HEK293T (cell line): ENCODE results near the gene SLC6A17.

Experiments
- CTCF ChIA-PET: fragments of 350-600 bp; formaldehyde crosslinking; extraction: SDS; loops from one replicate; lab custom pipeline; 2021; ENCODE audit warnings: antibody characterized with exemption, inconsistent platforms; lab: Yijun Ruan, JAX
- POLR2A ChIA-PET: fragments of 350-600 bp; formaldehyde crosslinking; extraction: SDS; loops from one replicate; lab custom pipeline; 2020; ENCODE audit warnings: antibody characterized with exemption, inconsistent platforms; lab: Yijun Ruan, JAX
- DNase-seq: peaks from one replicate; pipeline ENCODE4 v3.0.0; 2012; ENCODE audit warnings: mixed read lengths; ENCODE audit errors: extremely low spot score
- ARNT ChIP-seq: fragments of 450-650 bp; IDR thresholded peaks from 2 replicates; pipeline ENCODE4 v1.6.1; 2017; ENCODE audit warnings: mild to moderate bottlenecking
- BHLHE40 ChIP-seq: fragments of 450-650 bp; IDR thresholded peaks from 2 replicates; pipeline ENCODE4 v1.6.1; 2016; ENCODE audit warnings: mild to moderate bottlenecking, moderate library complexity, borderline replicate concordance
- CTBP1 ChIP-seq: fragments of 450-650 bp; IDR thresholded peaks from 2 replicates; pipeline ENCODE4 v1.6.1; 2016; ENCODE audit warnings: borderline replicate concordance
- ELF4 ChIP-seq: fragments of 450-650 bp; IDR thresholded peaks from 2 replicates; pipeline ENCODE4 v1.6.1; 2017; ENCODE audit warnings: antibody characterized with exemption
- FOXA1 ChIP-seq: fragments of 450-650 bp; IDR thresholded peaks from 2 replicates; pipeline ENCODE4 v1.6.1; 2016; ENCODE audit warnings: mild to moderate bottlenecking
- FOXK2 ChIP-seq: fragments of 450-650 bp; IDR thresholded peaks from 2 replicates; pipeline ENCODE4 v1.6.1; 2016; ENCODE audit warnings: mild to moderate bottlenecking
- FOXM1 ChIP-seq: fragments of 450-650 bp; IDR thresholded peaks from 2 replicates; pipeline ENCODE4 v1.6.1; 2017; ENCODE audit warnings: mild to moderate bottlenecking, borderline replicate concordance
- HDGF ChIP-seq: fragments of 450-650 bp; IDR thresholded peaks from 2 replicates; pipeline ENCODE4 v1.6.1; 2017; ENCODE audit warnings: antibody characterized with exemption, borderline replicate concordance
- L3MBTL2 ChIP-seq: fragments of 450-650 bp; conservative IDR thresholded peaks from 2 replicates; pipeline ENCODE4 v1.6.1; 2016; ENCODE audit warnings: mild to moderate bottlenecking
- LEF1 ChIP-seq: fragments of 450-650 bp; IDR thresholded peaks from 2 replicates; pipeline ENCODE4 v1.6.1; 2017; ENCODE audit warnings: mild to moderate bottlenecking, borderline replicate concordance
- NFRKB ChIP-seq: fragments of 450-650 bp; IDR thresholded peaks from 2 replicates; pipeline ENCODE4 v1.6.1; 2016; ENCODE audit warnings: mild to moderate bottlenecking, moderate library complexity
- SP1 ChIP-seq: fragments of 450-650 bp; IDR thresholded peaks from 2 replicates; pipeline ENCODE4 v1.6.1; 2017
- SUZ12 ChIP-seq: fragments of 450-650 bp; IDR thresholded peaks from 2 replicates; pipeline ENCODE4 v1.6.1; 2016; ENCODE audit warnings: mild to moderate bottlenecking
- TARDBP ChIP-seq: fragments of 450-650 bp; IDR thresholded peaks from 2 replicates; pipeline ENCODE4 v1.6.1; 2016
- ZNF384 ChIP-seq: fragments of 450-650 bp; IDR thresholded peaks from 2 replicates; pipeline ENCODE4 v1.6.1; 2016
- TF ChIP-seq, protein P1 (sequence below): fragments of 450-650 bp; IDR thresholded peaks from 2 replicates; pipeline ENCODE4 v1.6.1; 2016

Gene SLC6A17

DNA sequence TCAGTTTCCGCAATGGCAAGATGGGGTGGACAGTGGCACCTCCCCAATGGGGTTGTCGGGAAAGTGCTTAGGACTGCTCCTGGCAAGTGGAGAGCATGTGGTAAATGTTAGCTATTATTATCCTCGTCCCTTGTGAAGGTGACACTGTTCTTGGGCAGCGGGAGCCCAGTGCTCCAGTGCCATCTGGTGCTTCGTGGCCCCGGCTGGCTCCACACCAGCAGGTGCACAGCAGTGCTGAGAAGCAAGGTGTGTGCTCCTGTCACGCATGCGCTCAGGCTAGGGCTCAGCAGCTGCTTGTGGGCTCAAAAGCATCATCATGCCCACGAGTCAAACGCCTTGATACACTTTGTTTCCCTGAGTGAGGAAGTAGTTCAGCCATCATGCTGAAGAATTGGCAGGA is 34.9 kb downstream of the SLC6A17 start:
- no peak for DNase-seq
- CTCF ChIA-PET = interaction anchor here (0.6 to 3.6 kb wide), 2 partner anchors 12 to 133 kb away, joined by 3 to 15 read pairs; no protein-coding TSS in a partner anchor
- POLR2A ChIA-PET = no interaction called here
- TF ChIP-seq FOXM1 = no peak
- TF ChIP-seq, protein P1, sequence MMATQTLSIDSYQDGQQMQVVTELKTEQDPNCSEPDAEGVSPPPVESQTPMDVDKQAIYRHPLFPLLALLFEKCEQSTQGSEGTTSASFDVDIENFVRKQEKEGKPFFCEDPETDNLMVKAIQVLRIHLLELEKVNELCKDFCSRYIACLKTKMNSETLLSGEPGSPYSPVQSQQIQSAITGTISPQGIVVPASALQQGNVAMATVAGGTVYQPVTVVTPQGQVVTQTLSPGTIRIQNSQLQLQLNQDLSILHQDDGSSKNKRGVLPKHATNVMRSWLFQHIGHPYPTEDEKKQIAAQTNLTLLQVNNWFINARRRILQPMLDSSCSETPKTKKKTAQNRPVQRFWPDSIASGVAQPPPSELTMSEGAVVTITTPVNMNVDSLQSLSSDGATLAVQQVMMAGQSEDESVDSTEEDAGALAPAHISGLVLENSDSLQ = no peak
- TF ChIP-seq FOXA1 = no peak
- no peak for TF ChIP-seq TARDBP
- TF ChIP-seq ZNF384 = no peak
- TF ChIP-seq L3MBTL2 = no peak
- no peak for TF ChIP-seq FOXK2
- no peak for TF ChIP-seq HDGF

DNA sequence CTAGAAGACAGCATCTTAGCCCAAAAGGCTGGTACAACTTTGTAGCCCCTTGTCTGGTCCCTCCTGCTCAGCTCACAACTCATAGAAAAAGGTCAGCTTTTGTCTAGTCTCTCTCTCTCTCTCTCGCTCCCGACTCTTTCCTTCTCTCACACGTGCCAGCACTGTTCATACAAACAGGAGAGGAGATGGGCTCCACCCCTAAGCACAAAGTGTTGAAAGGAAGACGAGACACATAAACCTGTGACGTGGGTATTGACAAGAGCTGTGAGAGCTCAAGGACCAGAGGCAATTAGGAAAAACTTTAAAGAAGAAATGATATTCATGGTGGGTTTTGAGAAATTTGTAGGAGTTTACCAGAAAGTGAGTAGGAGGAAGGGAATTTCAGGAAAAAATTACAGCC is 36.3 kb downstream of the SLC6A17 start:
- no peak for TF ChIP-seq NFRKB
- no peak for TF ChIP-seq FOXM1
- no peak for TF ChIP-seq BHLHE40
- TF ChIP-seq L3MBTL2 = peak; percentile 31; the same call in 1 of the 2 replicates
- no peak for TF ChIP-seq CTBP1
- ChIA-PET CTCF (interaction anchor here (0.6 to 3.6 kb wide), 4 partner anchors 10 to 126 kb away, joined by 3 to 15 read pairs (median 4); no protein-coding TSS in a partner anchor), POLR2A (interaction anchor here (1.3 kb wide), 1 partner anchor 152 kb away, joined by 3 read pairs; the partner anchor contains the start of gene RBM15)
- no peak for DNase-seq

DNA sequence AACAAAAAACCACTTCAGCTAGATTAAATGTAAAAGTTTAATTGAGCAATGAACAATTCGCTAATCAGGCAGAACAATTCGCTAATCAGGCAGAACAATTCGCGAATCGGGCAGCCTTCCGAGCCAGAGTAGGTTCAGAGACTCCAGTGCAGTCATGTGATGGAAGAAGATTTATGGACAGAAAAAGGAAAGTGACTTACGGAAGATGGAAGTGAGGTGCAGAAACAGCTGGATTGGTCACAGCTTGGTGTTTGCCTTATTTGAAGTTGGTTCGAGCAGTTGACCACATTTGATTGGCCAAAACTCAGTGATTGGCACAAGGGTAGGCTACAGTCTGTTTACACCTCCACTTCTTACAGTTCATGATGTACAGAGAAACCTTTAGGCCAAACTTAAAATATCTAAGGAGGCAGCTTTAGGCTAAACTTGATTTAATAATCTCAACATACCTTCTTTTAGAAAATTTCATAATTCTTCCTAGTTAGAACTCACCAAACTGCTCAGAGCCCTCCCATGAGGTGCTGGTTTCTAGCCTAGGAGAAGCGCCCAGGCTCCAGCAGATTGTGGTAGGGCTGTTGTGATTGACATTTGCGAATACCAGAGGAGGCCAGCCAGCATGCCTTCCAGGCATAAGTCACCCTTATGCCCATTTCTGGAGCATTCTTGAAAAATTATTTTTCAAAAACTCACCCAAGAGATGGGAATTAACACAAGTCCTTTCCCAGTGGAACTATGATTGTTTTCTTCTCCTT is 37.0 kb downstream of the SLC6A17 start:
- POLR2A ChIA-PET = interaction anchor here (1.3 kb wide), 1 partner anchor 152 kb away, joined by 3 read pairs; the partner anchor contains the start of gene RBM15
- DNase-seq = peak; percentile 53
- no peak for TF ChIP-seq SP1
- no peak for TF ChIP-seq NFRKB
- TF ChIP-seq L3MBTL2 = no peak
- TF ChIP-seq, protein P1 = peak; percentile 94
- CTCF ChIA-PET = interaction anchor here (1.2 to 3.6 kb wide), 3 partner anchors 10 to 125 kb away, joined by 4 to 15 read pairs (median 5); no protein-coding TSS in a partner anchor

DNA sequence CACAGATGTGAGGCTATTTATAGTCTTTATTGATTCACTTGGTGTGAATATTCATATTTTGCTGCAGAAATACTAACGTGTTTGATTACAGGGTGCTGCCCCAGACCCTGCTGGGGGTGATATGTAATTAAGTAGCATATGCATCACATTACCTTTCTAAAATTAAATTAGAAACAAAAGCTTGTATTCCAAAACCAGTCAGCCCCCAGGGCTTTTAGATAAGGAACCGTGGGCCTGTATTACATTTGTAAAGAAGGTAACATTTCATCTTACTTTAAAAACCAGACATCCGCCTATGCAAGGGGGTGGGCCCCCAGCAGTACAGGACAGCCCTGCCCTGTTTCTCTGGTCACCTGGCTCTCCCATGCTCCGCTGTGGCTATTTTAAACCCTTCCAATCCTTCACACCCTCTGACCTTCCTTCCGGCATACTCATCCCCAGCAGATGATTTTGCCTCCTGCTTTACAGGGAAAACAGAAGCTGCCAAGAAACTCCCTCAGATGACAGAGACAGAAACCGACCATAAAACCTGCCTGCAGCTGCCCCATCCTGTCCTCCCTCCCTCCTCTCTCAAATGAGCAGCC is 37.8 kb downstream of the SLC6A17 start:
- DNase-seq = no peak
- TF ChIP-seq LEF1 (no peak), NFRKB (no peak), ARNT (no peak), CTBP1 (no peak), SUZ12 (no peak), FOXM1 (no peak), ELF4 (no peak), FOXK2 (no peak), FOXA1 (no peak), TARDBP (no peak)
- TF ChIP-seq, protein P1 = no peak
- POLR2A ChIA-PET = no interaction called here
- CTCF ChIA-PET = interaction anchor here (0.6 to 3.6 kb wide), 4 partner anchors 9 to 308 kb away, joined by 3 to 15 read pairs (median 4); no protein-coding TSS in a partner anchor

DNA sequence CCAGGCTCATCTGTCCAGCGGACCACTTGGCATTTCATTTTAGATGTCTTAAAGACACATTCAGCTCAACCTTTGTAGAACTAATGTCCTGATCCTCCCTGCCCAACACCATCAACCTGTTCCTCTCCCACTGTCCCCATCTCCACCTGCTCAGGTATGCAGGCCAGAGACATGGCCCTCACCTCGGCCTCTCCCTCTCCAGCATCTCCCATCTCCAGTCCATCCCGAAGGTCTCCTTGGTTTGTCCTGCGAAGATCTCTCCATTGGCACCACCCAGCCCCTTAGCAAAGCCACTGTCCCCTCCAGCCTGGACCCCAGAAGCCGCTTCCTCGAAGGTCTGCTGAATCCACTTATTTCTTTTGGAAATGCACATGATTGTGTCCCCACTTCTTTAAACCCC is 38.9 kb downstream of the SLC6A17 start:
- TF ChIP-seq ARNT (no peak), LEF1 (no peak), HDGF (no peak), TARDBP (no peak), L3MBTL2 (no peak), FOXK2 (no peak), BHLHE40 (no peak), CTBP1 (no peak), ELF4 (no peak), FOXM1 (no peak), NFRKB (no peak), SUZ12 (no peak), SP1 (no peak), FOXA1 (no peak), ZNF384 (no peak)
- TF ChIP-seq, protein P1 = no peak
- no peak for DNase-seq
- ChIA-PET POLR2A (no interaction called here), CTCF (interaction anchor here (0.9 kb wide), 1 partner anchor 307 kb away, joined by 4 read pairs; no protein-coding TSS in a partner anchor)
